H1 (cell line): Measurements from ENCODE around the gene ELP1. TPM values are rescaled to one million over a fixed set of nuclear protein-coding genes. Genes with fewer than 3 reads are reported as not detected.

Experiments
- CTCF ChIA-PET: fragments of 300-600 bp; sonication (Branson Sonifier 250); formaldehyde crosslinking; loops from one replicate; lab custom pipeline; 2021; ENCODE audit not compliant: partially characterized antibody; lab: Charles Lee
- POLR2A ChIA-PET: fragments of 300-600 bp; sonication (Branson Sonifier 250); formaldehyde crosslinking; loops from one replicate; lab custom pipeline; 2021; ENCODE audit warnings: inconsistent platforms; ENCODE audit not compliant: partially characterized antibody; lab: Charles Lee
- DNase-seq, 2 experiments: peaks; one replicate each; pipeline versions ENCODE4 v3.0.0 to v3.0.0-alpha.2; 2010 to 2022; ENCODE audit warnings: low spot score in 2 of 2, low read depth in 1 of 2, mixed read lengths in 1 of 2
- FAIRE-seq: peaks from 2 replicates; lab custom pipeline; 2011; peaks lifted over from hg19 to GRCh38; lab: Jason Lieb, UNC
- H2AFZ ChIP-seq: 2 replicates; pipeline ENCODE4 v1.8.1; 2012; ENCODE audit warnings: low read length, inconsistent platforms
- H2AK5ac ChIP-seq: 2 replicates; pipeline ENCODE4 v1.6.1; 2013; ENCODE audit warnings: low read depth, low read length
- H2BK120ac ChIP-seq: replicated peaks from 2 replicates; pipeline ENCODE3; 2013; ENCODE audit warnings: low read depth, low read length, inconsistent platforms
- H2BK12ac ChIP-seq: 2 replicates; pipeline ENCODE4 v1.6.1; 2013; ENCODE audit warnings: low read depth, low read length
- H2BK15ac ChIP-seq: 2 replicates; pipeline ENCODE4 v1.6.1; 2013; ENCODE audit warnings: low read length
- H2BK20ac ChIP-seq: 2 replicates; pipeline ENCODE4 v1.6.1; 2013; ENCODE audit warnings: low read length
- H2BK5ac ChIP-seq: 2 replicates; pipeline ENCODE4 v1.6.1; 2013; ENCODE audit warnings: low read depth, low read length
- H3K14ac ChIP-seq: 2 replicates; pipeline ENCODE4 v1.6.1; 2013; ENCODE audit warnings: inconsistent platforms; ENCODE audit not compliant: insufficient read length
- H3K18ac ChIP-seq: 2 replicates; pipeline ENCODE4 v1.6.1; 2013; ENCODE audit warnings: low read length; ENCODE audit errors: extremely low read depth
- H3K23ac ChIP-seq: 2 replicates; pipeline ENCODE4 v1.6.1; 2013; ENCODE audit warnings: inconsistent platforms; ENCODE audit not compliant: insufficient read length
- H3K23me2 ChIP-seq: 2 replicates; pipeline ENCODE4 v1.6.1; 2013; ENCODE audit warnings: low read depth, low read length
- H3K27ac ChIP-seq: 2 replicates; pipeline ENCODE4 v1.6.1; 2011; ENCODE audit warnings: low read depth, low read length, inconsistent platforms
- H3K27me3 ChIP-seq, 4 experiments: replicated peaks in 1 of 4; 1 replicate in 1 of 4; 2 replicates in 3 of 4; pipeline versions ENCODE4 v1.6.1 to v1.8.1; 2011 to 2013; ENCODE audit warnings: low read length in 3 of 4, mild to moderate bottlenecking in 3 of 4, inconsistent platforms in 2 of 4, mixed read lengths in 2 of 4, moderate library complexity in 1 of 4; ENCODE audit not compliant: control insufficient read depth in 3 of 4, insufficient read depth in 3 of 4; ENCODE audit errors: extremely low read depth in 1 of 4
- H3K36me3 ChIP-seq, 4 experiments: 2 replicates each; pipeline versions ENCODE4 v1.6.1 to v1.8.1; 2011 to 2013; ENCODE audit warnings: mild to moderate bottlenecking in 4 of 4, low read length in 3 of 4, moderate library complexity in 2 of 4, control low read depth in 1 of 4, inconsistent platforms in 1 of 4; ENCODE audit not compliant: insufficient read depth in 4 of 4, control insufficient read depth in 2 of 4
- H3K4ac ChIP-seq: replicated peaks from 2 replicates; pipeline ENCODE3; 2013; ENCODE audit warnings: low read length, low read depth, mixed read lengths, inconsistent platforms; ENCODE audit not compliant: insufficient read length
- H3K4me1 ChIP-seq, 4 experiments: replicated peaks in 1 of 4; 1 replicate in 1 of 4; 2 replicates in 3 of 4; pipeline versions ENCODE4 v1.6.1 to v1.8.1; 2011 to 2013; ENCODE audit warnings: low read length in 3 of 4, inconsistent platforms in 2 of 4, mixed read lengths in 1 of 4; ENCODE audit not compliant: insufficient read depth in 4 of 4, control insufficient read depth in 3 of 4
- H3K4me2 ChIP-seq, 2 experiments: 2 replicates each; pipeline versions ENCODE4 v1.6.1 to v1.8.1; 2011 to 2013; ENCODE audit warnings: low read depth in 2 of 2, low read length in 2 of 2, control low read depth in 1 of 2, inconsistent platforms in 1 of 2, mild to moderate bottlenecking in 1 of 2; ENCODE audit not compliant: insufficient read depth in 1 of 2
- H3K4me3 ChIP-seq, 4 experiments: fragments of 200-600, 300-600 bp in 1 of 4; sonication (generic), shearing (Covaris generic), sonication (Bioruptor Twin) in 1 of 4; 2 replicates each; pipeline versions ENCODE4 v1.5.1 to v1.8.1; 2011 to 2016; ENCODE audit warnings: low read length in 4 of 4, low read depth in 3 of 4, control low read depth in 2 of 4, inconsistent platforms in 2 of 4, mild to moderate bottlenecking in 2 of 4, mixed read lengths in 1 of 4, moderate library complexity in 1 of 4; ENCODE audit not compliant: insufficient read depth in 2 of 4; ENCODE audit errors: extremely low read depth in 1 of 4
- H3K56ac ChIP-seq: replicated peaks from 2 replicates; pipeline ENCODE3; 2013; ENCODE audit warnings: low read depth, mild to moderate bottlenecking, mixed read lengths, low read length, inconsistent platforms; ENCODE audit not compliant: insufficient read length
- H3K79me1 ChIP-seq: 2 replicates; pipeline ENCODE4 v1.6.1; 2013; ENCODE audit warnings: low read depth, low read length, control low read depth
- H3K79me2 ChIP-seq, 2 experiments: 2 replicates each; pipeline versions ENCODE4 v1.6.1 to v1.8.1; 2012 to 2013; ENCODE audit warnings: low read length in 2 of 2, mild to moderate bottlenecking in 2 of 2, inconsistent platforms in 1 of 2; ENCODE audit not compliant: insufficient read depth in 2 of 2, control insufficient read depth in 1 of 2
- H3K9ac ChIP-seq, 4 experiments: replicated peaks in 1 of 4; 1 replicate in 1 of 4; 2 replicates in 3 of 4; pipeline versions ENCODE4 v1.6.1 to v1.8.1; 2011 to 2013; ENCODE audit warnings: low read depth in 3 of 4, low read length in 3 of 4, control low read depth in 2 of 4, mild to moderate bottlenecking in 2 of 4, moderate library complexity in 2 of 4, inconsistent platforms in 1 of 4; ENCODE audit errors: extremely low read depth in 1 of 4
- H3K9me3 ChIP-seq, 2 experiments: 2 replicates each; pipeline versions ENCODE4 v1.6.1 to v1.8.1; 2012 to 2013; ENCODE audit warnings: mild to moderate bottlenecking in 2 of 2, moderate library complexity in 2 of 2, control low read depth in 1 of 2, inconsistent platforms in 1 of 2, low read depth in 1 of 2, low read length in 1 of 2, mixed read lengths in 1 of 2; ENCODE audit not compliant: insufficient read depth in 2 of 2
- H4K20me1 ChIP-seq, 2 experiments: replicated peaks in 1 of 2; 2 replicates each; pipeline versions ENCODE3 to v1.8.1; 2011 to 2013; ENCODE audit warnings: inconsistent platforms in 2 of 2, low read length in 2 of 2, mild to moderate bottlenecking in 1 of 2; ENCODE audit not compliant: insufficient read depth in 2 of 2, control insufficient read depth in 1 of 2
- H4K5ac ChIP-seq: 2 replicates; pipeline ENCODE4 v1.6.1; 2013; ENCODE audit warnings: low read length, low read depth, mixed read lengths, inconsistent platforms; ENCODE audit not compliant: insufficient read length
- H4K8ac ChIP-seq: 2 replicates; pipeline ENCODE4 v1.8.0; 2013; ENCODE audit warnings: mild to moderate bottlenecking, moderate library complexity, low read length, inconsistent platforms; ENCODE audit not compliant: insufficient read depth; ENCODE audit errors: extremely low read depth
- H4K91ac ChIP-seq: replicated peaks from 2 replicates; pipeline ENCODE3; 2013; ENCODE audit warnings: low read length, mixed read lengths, inconsistent platforms; ENCODE audit not compliant: insufficient read length
- MAFK ChIP-seq: IDR thresholded peaks from 2 replicates; pipeline ENCODE4 v1.6.1; 2012; ENCODE audit warnings: low read depth, mild to moderate bottlenecking, improper control_type of control experiment, low read length
- RFX5 ChIP-seq: IDR thresholded peaks from 2 replicates; pipeline ENCODE4 v1.6.1; 2011; ENCODE audit warnings: low read depth, low read length, improper control_type of control experiment, borderline replicate concordance
- SAP30 ChIP-seq: fragments of 300-600 bp; sonication (generic); IDR thresholded peaks from 2 replicates; pipeline ENCODE4 v1.7.1; 2012; ENCODE audit warnings: low read length, moderate library complexity, mild to moderate bottlenecking, inconsistent platforms; ENCODE audit not compliant: insufficient read depth, insufficient replicate concordance
- SIX5 ChIP-seq: IDR thresholded peaks from 2 replicates; pipeline ENCODE4 v1.6.1; 2011; ENCODE audit warnings: mild to moderate bottlenecking, low read depth, low read length
- WGBS, 2 experiments: shearing (Covaris generic) in 1 of 2; methylation state at CpG; one replicate each; pipeline versions ENCODE4 v1.1.6 to v1.1.7; 2013 to 2015; ENCODE audit warnings: low lambda C conversion rate in 2 of 2, mixed read lengths in 2 of 2, inconsistent platforms in 1 of 2, low coverage in 1 of 2, missing lambda C conversion rate in 1 of 2; ENCODE audit not compliant: insufficient replicate concordance in 2 of 2, insufficient coverage in 1 of 2, insufficient read length in 1 of 2; ENCODE audit errors: extremely low coverage in 1 of 2, missing lambda C conversion rate in 1 of 2; 5-methylcytosine and 5-hydroxymethylcytosine counted together
- polyA plus RNA-seq, 7 experiments: library from polyadenylated mRNA; depleted of rRNA in 3 of 7; stranded (reverse) in 5 of 7; unstranded in 2 of 7; fragments of >200 nt in 5 of 7; fragments of 200-250 nt in 2 of 7; gene quantifications; 1 replicate in 5 of 7; 2 replicates in 1 of 7; 4 replicates in 1 of 7; pipeline versions ENCODE4 v1.2.1 to v1.2.3, GENCODE V29; 2011 to 2013; ENCODE audit warnings: missing spikeins in 2 of 7, mixed read lengths in 2 of 7
- total RNA-seq: library from RNA; stranded (reverse); fragmentation: NEBNext Ultra II Directional; extraction: Animal tissue kit (Norgen Biotek cat#: 25700); gene quantifications from 2 replicates; pipeline ENCODE4 v1.2.1, GENCODE V29; 2021
- TF ChIP-seq, protein P1 (sequence below): IDR thresholded peaks from 2 replicates; pipeline ENCODE4 v1.6.1; 2012; ENCODE audit warnings: low read length, inconsistent platforms

ELP1 gene
- total and polyA plus RNA-seq, 2 of the 8 experiments (the other 6 are each of a cell fraction or from before 2014, with no cell fraction given): 13.9 to 31.3 TPM

DNA sequence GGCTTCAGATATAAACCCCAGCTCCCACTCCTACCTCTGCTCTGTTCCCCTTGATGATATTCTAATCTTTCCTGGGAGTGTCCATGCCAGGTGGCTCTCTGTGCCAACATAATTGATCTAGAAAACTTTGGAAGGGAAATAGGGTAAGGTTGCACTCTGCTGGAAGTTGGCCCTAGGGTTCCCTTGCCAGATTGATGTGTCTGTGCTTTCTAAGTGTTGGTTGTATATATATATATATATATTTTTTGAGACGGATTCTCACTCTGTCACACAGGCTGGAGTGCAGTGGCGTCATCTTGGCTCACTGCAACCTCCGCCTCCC is 101.8 kb downstream of the ELP1 start:
- H3K23ac ChIP-seq: no peak overlapping the region
- H3K79me2 ChIP-seq: no peaks in the 10 kb centered on the region
- peaks cover 0 to 2% (median 0%) of the 10 kb centered on the region in 4 experiments; a peak in 1 of 7 replicates for H3K4me1 ChIP-seq
- 92% methylated on average over 3 of the region's 3 CpGs; no CpG with 5 or more reads in 1 of the 2 experiments for WGBS, 2 experiments
- H2BK120ac ChIP-seq: no peak overlapping the region
- no peak overlapping the region for H3K9ac ChIP-seq
- TF ChIP-seq SAP30 (no peak), RFX5 (no peak), MAFK (no peak), SIX5 (no peak)
- TF ChIP-seq, protein P1, sequence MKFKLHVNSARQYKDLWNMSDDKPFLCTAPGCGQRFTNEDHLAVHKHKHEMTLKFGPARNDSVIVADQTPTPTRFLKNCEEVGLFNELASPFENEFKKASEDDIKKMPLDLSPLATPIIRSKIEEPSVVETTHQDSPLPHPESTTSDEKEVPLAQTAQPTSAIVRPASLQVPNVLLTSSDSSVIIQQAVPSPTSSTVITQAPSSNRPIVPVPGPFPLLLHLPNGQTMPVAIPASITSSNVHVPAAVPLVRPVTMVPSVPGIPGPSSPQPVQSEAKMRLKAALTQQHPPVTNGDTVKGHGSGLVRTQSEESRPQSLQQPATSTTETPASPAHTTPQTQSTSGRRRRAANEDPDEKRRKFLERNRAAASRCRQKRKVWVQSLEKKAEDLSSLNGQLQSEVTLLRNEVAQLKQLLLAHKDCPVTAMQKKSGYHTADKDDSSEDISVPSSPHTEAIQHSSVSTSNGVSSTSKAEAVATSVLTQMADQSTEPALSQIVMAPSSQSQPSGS: no peak
- TF ChIP-seq, all 59 proteins: peak for 0
- H4K20me1 ChIP-seq: no peaks in the 10 kb centered on the region
- H3K4ac ChIP-seq: no peak overlapping the region
- no peak overlapping the region for H2AFZ ChIP-seq
- ChIA-PET POLR2A (no interaction called here), CTCF (interaction anchor here (1.0 kb wide), 1 partner anchor 55 kb away, joined by 3 read pairs; no protein-coding TSS in a partner anchor)
- H3K14ac ChIP-seq: no peak overlapping the region
- no peak overlapping the region for H2AK5ac ChIP-seq
- no peak overlapping the region for H2BK12ac ChIP-seq
- no peak overlapping the region for H2BK20ac ChIP-seq
- no peaks in the 10 kb centered on the region for H3K23me2 ChIP-seq
- H3K56ac ChIP-seq: no peak overlapping the region
- no peaks in the 10 kb centered on the region for H3K79me1 ChIP-seq
- H3K9me3 ChIP-seq: no peaks in the 10 kb centered on the region
- H3K27me3 ChIP-seq: no peaks in the 10 kb centered on the region
- H3K18ac ChIP-seq: no peak overlapping the region
- H3K4me2 ChIP-seq: no peak overlapping the region
- no peaks in the 10 kb centered on the region for H3K36me3 ChIP-seq
- DNase-seq: no peak
- H2BK5ac ChIP-seq: no peak overlapping the region
- no peak overlapping the region for H2BK15ac ChIP-seq
- no peak overlapping the region for H3K4me3 ChIP-seq
- no peak overlapping the region for H4K91ac ChIP-seq
- no peak overlapping the region for H4K8ac ChIP-seq
- H4K5ac ChIP-seq: no peak overlapping the region
- H3K27ac ChIP-seq: no peak overlapping the region
- FAIRE-seq: no peak
